ENCODE data around the gene MEI4. TPM values are rescaled to one million over a fixed set of nuclear protein-coding genes. Genes with fewer than 3 reads are reported as not detected.

MEI4 gene
- total RNA-seq, 4 donors from 2014 or later = 0.67 to 5.8 (median 3.8) TPM

GRCh38 chr6:77813090-77813489 lies 160.3 kb downstream of the MEI4 start:
- no peaks in the 10 kb centered on the region for H3K4me1 ChIP-seq
- intact Hi-C loops (cut with DNase I) = no loop called here

GRCh38 chr6:77814119-77814518 lies 161.3 kb downstream of the MEI4 start:
- intact Hi-C loops (cut with DNase I) = no loop called here
- TF ChIP-seq POLR2A (IDR thresholded peaks at IDR 0.05) = no peak
- no peak for TF ChIP-seq CTCF (IDR thresholded peaks at IDR 0.05)
- 95 to 96% methylated on average over 1 of the region's 1 CpG for WGBS, 2 donors

More at GRCh38 chr6:77813090-77813489, 160.3 kb downstream of the MEI4 start:
- no peak for DNase-seq
- Histone ChIP-seq H3K27ac (no peak overlapping the region), H3K36me3 (no peaks in the 10 kb centered on the region), H3K9me3 (no peaks in the 10 kb centered on the region), H3K4me3 (replicated peaks in 1 of 3) (no peak overlapping the region), H3K27me3 (no peaks in the 10 kb centered on the region)
- TF ChIP-seq POLR2A (IDR thresholded peaks at IDR 0.05) = no peak
- no peak for TF ChIP-seq CTCF (IDR thresholded peaks at IDR 0.05)
- 93 to 97% methylated on average over 1 of the region's 1 CpG for WGBS, 2 donors

GRCh38 chr6:77815531-77815930 lies 162.7 kb downstream of the MEI4 start:
- no peaks in the 10 kb centered on the region for H3K4me1 ChIP-seq
- no peak overlapping the region for H3K4me3 ChIP-seq (replicated peaks in 1 of 3)
- no peak overlapping the region for H3K27ac ChIP-seq
- no peak for TF ChIP-seq POLR2A (IDR thresholded peaks at IDR 0.05)
- no peak for TF ChIP-seq CTCF (IDR thresholded peaks at IDR 0.05)
- no peaks in the 10 kb centered on the region for H3K36me3 ChIP-seq
- H3K9me3 ChIP-seq = no peaks in the 10 kb centered on the region
- DNase-seq = no peak
- H3K27me3 ChIP-seq = no peaks in the 10 kb centered on the region
- intact Hi-C loops (cut with DNase I) = no loop called here

More at GRCh38 chr6:77814119-77814518, 161.3 kb downstream of the MEI4 start:
- no peaks in the 10 kb centered on the region for H3K4me1 ChIP-seq
- no peaks in the 10 kb centered on the region for H3K27me3 ChIP-seq
- H3K36me3 ChIP-seq = no peaks in the 10 kb centered on the region
- no peak overlapping the region for H3K4me3 ChIP-seq (replicated peaks in 1 of 3)
- H3K9me3 ChIP-seq = no peaks in the 10 kb centered on the region
- no peak for DNase-seq
- no peak overlapping the region for H3K27ac ChIP-seq

GRCh38 chr6:77816766-77817270 lies 164.0 kb downstream of the MEI4 start:
- WGBS, 2 donors = 88 to 93% methylated on average over 2 of the region's 2 CpGs
- TF ChIP-seq CTCF (IDR thresholded peaks at IDR 0.05) = no peak
- TF ChIP-seq POLR2A (IDR thresholded peaks at IDR 0.05) = no peak
- intact Hi-C loops (cut with DNase I) = no loop called here

GRCh38 chr6:77822265-77822664 lies 169.4 kb downstream of the MEI4 start:
- DNase-seq = no peak
- Histone ChIP-seq H3K9me3 (no peaks in the 10 kb centered on the region), H3K36me3 (no peaks in the 10 kb centered on the region), H3K4me1 (no peaks in the 10 kb centered on the region), H3K27ac (no peak overlapping the region), H3K4me3 (replicated peaks in 1 of 3) (no peak overlapping the region), H3K27me3 (no peaks in the 10 kb centered on the region)
- intact Hi-C loops (cut with DNase I) = no loop called here
- WGBS, 2 donors = 83 to 92% methylated on average over 2 of the region's 2 CpGs
- TF ChIP-seq POLR2A (IDR thresholded peaks at IDR 0.05) = no peak
- no peak for TF ChIP-seq CTCF (IDR thresholded peaks at IDR 0.05)

More at GRCh38 chr6:77816766-77817270, 164.0 kb downstream of the MEI4 start:
- no peaks in the 10 kb centered on the region for H3K27me3 ChIP-seq
- H3K36me3 ChIP-seq = no peaks in the 10 kb centered on the region
- no peak overlapping the region for H3K4me3 ChIP-seq (replicated peaks in 1 of 3)
- H3K4me1 ChIP-seq = no peaks in the 10 kb centered on the region
- H3K9me3 ChIP-seq = no peaks in the 10 kb centered on the region
- H3K27ac ChIP-seq = no peak overlapping the region
- DNase-seq = no peak

Data from thyroid gland (tissue), 4 donors.